ENCODE results near the gene OPCML.

GRCh38 chr11:132499661-132500060 is 1032.6 kb downstream of the OPCML start:
- no peak for TF ChIP-seq EZH2 (IDR thresholded peaks at IDR 0.05; ENCODE audit: borderline replicate concordance, insufficient read depth, low read length, poor library complexity, severe bottlenecking)
- TF ChIP-seq RAD21 (conservative IDR thresholded peaks at IDR 0.05), result no peak
- TF ChIP-seq, protein P1, sequence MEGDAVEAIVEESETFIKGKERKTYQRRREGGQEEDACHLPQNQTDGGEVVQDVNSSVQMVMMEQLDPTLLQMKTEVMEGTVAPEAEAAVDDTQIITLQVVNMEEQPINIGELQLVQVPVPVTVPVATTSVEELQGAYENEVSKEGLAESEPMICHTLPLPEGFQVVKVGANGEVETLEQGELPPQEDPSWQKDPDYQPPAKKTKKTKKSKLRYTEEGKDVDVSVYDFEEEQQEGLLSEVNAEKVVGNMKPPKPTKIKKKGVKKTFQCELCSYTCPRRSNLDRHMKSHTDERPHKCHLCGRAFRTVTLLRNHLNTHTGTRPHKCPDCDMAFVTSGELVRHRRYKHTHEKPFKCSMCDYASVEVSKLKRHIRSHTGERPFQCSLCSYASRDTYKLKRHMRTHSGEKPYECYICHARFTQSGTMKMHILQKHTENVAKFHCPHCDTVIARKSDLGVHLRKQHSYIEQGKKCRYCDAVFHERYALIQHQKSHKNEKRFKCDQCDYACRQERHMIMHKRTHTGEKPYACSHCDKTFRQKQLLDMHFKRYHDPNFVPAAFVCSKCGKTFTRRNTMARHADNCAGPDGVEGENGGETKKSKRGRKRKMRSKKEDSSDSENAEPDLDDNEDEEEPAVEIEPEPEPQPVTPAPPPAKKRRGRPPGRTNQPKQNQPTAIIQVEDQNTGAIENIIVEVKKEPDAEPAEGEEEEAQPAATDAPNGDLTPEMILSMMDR (IDR thresholded peaks at IDR 0.05; ENCODE audit: poor library complexity, severe bottlenecking), result no peak
- TF ChIP-seq, protein P2, sequence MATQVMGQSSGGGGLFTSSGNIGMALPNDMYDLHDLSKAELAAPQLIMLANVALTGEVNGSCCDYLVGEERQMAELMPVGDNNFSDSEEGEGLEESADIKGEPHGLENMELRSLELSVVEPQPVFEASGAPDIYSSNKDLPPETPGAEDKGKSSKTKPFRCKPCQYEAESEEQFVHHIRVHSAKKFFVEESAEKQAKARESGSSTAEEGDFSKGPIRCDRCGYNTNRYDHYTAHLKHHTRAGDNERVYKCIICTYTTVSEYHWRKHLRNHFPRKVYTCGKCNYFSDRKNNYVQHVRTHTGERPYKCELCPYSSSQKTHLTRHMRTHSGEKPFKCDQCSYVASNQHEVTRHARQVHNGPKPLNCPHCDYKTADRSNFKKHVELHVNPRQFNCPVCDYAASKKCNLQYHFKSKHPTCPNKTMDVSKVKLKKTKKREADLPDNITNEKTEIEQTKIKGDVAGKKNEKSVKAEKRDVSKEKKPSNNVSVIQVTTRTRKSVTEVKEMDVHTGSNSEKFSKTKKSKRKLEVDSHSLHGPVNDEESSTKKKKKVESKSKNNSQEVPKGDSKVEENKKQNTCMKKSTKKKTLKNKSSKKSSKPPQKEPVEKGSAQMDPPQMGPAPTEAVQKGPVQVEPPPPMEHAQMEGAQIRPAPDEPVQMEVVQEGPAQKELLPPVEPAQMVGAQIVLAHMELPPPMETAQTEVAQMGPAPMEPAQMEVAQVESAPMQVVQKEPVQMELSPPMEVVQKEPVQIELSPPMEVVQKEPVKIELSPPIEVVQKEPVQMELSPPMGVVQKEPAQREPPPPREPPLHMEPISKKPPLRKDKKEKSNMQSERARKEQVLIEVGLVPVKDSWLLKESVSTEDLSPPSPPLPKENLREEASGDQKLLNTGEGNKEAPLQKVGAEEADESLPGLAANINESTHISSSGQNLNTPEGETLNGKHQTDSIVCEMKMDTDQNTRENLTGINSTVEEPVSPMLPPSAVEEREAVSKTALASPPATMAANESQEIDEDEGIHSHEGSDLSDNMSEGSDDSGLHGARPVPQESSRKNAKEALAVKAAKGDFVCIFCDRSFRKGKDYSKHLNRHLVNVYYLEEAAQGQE (IDR thresholded peaks at IDR 0.05; ENCODE audit: borderline replicate concordance), result no peak
